ENCODE measurements around the gene FAXDC2. TPM values are rescaled to one million over a fixed set of nuclear protein-coding genes. Genes with fewer than 3 reads are reported as not detected.

The FAXDC2 gene
- total RNA-seq, 2 donors from 2014 or later = 2.3 to 6.2 TPM

DNA sequence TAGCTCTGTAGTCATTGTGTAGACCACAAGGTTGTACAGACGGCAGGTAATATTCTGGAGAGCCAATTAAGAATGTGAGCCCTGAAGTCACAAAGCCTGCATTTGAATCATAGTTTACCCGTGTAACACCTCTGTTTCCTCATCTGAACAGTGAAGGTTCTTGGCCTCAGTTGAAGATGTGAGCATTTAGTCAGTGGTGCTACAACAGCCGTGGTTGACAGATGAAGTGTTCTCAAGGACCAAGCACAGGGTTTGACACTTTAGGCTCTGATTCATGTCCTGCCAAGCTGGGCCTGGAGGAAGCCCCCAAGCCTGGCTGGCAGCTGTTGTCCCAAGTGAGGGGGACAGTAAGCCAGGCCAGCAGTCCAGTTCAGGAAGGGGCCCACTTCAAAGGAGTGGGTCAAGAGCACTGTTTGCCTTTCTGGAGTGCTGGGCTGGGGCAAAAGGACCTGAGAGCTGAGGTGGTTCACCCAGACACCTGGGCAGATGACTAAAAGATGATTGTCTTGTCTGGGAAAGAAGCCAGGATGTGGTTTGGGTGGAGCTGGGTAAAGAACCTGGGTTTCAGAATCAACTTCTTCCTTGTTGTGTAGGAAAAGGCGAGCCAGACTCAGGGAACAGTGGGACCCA lies 20.7 kb downstream of the FAXDC2 start:
- Histone ChIP-seq H3K4me3 (ENCODE audit: low read length) (no peak overlapping the region), H3K27me3 (ENCODE audit: control insufficient read depth, insufficient read depth, low read length, poor library complexity, severe bottlenecking) (no peaks in the 10 kb centered on the region), H3K27ac (ENCODE audit: low read depth, low read length) (no peak overlapping the region), H3K36me3 (ENCODE audit: control insufficient read depth, insufficient read depth, low read length) (peaks cover 21% of the 10 kb centered on the region), H3K9me3 (ENCODE audit: control insufficient read depth, low read length) (no peaks in the 10 kb centered on the region), H3K4me1 (ENCODE audit: control insufficient read depth, insufficient read depth, low read length) (peaks cover 17% of the 10 kb centered on the region), H3K9ac (ENCODE audit: extremely low read depth, low read length, poor library complexity, severe bottlenecking) (no peak overlapping the region)
- no peak for DNase-seq
- no peak overlapping the region for H3K4me3 Mint-ChIP-seq
- H3K9me3 Mint-ChIP-seq = no peaks in the 10 kb centered on the region
- peaks cover 35% of the 10 kb centered on the region for H3K36me3 Mint-ChIP-seq (ENCODE audit: low read depth)
- TF ChIP-seq CTCF (conservative IDR thresholded peaks at IDR 0.05) = no peak
- no peak overlapping the region for H3K27ac Mint-ChIP-seq
- peaks cover 12% of the 10 kb centered on the region for H3K4me1 Mint-ChIP-seq
- 94 to 95% methylated on average over 4 of the region's 4 CpGs for WGBS, 2 experiments (ENCODE audit: insufficient coverage in 1 of 2, insufficient read length in 1 of 2)
- H3K27me3 Mint-ChIP-seq (ENCODE audit: insufficient read depth) = no peaks in the 10 kb centered on the region

GRCh38 chr5:154829181-154829588 lies 21.2 kb downstream of the FAXDC2 start:
- H3K4me3 ChIP-seq (ENCODE audit: low read length) = no peak overlapping the region
- no peak overlapping the region for H3K27ac ChIP-seq (ENCODE audit: low read depth, low read length)
- Mint-ChIP-seq H3K36me3 (ENCODE audit: low read depth) (peaks cover 40% of the 10 kb centered on the region), H3K27me3 (ENCODE audit: insufficient read depth) (no peaks in the 10 kb centered on the region), H3K27ac (no peak overlapping the region), H3K4me1 (peaks cover 7% of the 10 kb centered on the region), H3K4me3 (no peak overlapping the region), H3K9me3 (no peaks in the 10 kb centered on the region)
- no peaks in the 10 kb centered on the region for H3K27me3 ChIP-seq (ENCODE audit: control insufficient read depth, insufficient read depth, low read length, poor library complexity, severe bottlenecking)
- no peak overlapping the region for H3K9ac ChIP-seq (ENCODE audit: extremely low read depth, low read length, poor library complexity, severe bottlenecking)
- 75 to 89% methylated on average over 2 of the region's 2 CpGs for WGBS, 2 experiments (ENCODE audit: insufficient coverage in 1 of 2, insufficient read length in 1 of 2)
- peaks cover 26% of the 10 kb centered on the region for H3K36me3 ChIP-seq (ENCODE audit: control insufficient read depth, insufficient read depth, low read length)
- no peak for TF ChIP-seq CTCF (conservative IDR thresholded peaks at IDR 0.05)
- H3K4me1 ChIP-seq (ENCODE audit: control insufficient read depth, insufficient read depth, low read length) = peaks cover 12% of the 10 kb centered on the region
- DNase-seq = peak; percentile 80
- no peaks in the 10 kb centered on the region for H3K9me3 ChIP-seq (ENCODE audit: control insufficient read depth, low read length)

- H3K9me3 Mint-ChIP-seq = no peaks in the 10 kb centered on the region
- no peak for DNase-seq
- 98 to 100% methylated on average over 2 of the region's 2 CpGs for WGBS, 2 experiments (ENCODE audit: insufficient coverage in 1 of 2, insufficient read length in 1 of 2)
- H3K4me3 Mint-ChIP-seq = no peak overlapping the region
- H3K4me1 ChIP-seq (ENCODE audit: control insufficient read depth, insufficient read depth, low read length) = peaks cover 5% of the 10 kb centered on the region
- H3K36me3 ChIP-seq (ENCODE audit: control insufficient read depth, insufficient read depth, low read length) = peaks cover 45% of the 10 kb centered on the region
- H3K36me3 Mint-ChIP-seq (ENCODE audit: low read depth) = peaks cover 42% of the 10 kb centered on the region
- no peak overlapping the region for H3K27ac ChIP-seq (ENCODE audit: low read depth, low read length)
- H3K27ac Mint-ChIP-seq = no peak overlapping the region
- no peaks in the 10 kb centered on the region for H3K27me3 Mint-ChIP-seq (ENCODE audit: insufficient read depth)
- peaks cover 7% of the 10 kb centered on the region for H3K4me1 Mint-ChIP-seq
- H3K9me3 ChIP-seq (ENCODE audit: control insufficient read depth, low read length) = no peaks in the 10 kb centered on the region
- no peak for TF ChIP-seq CTCF (conservative IDR thresholded peaks at IDR 0.05)
- no peak overlapping the region for H3K9ac ChIP-seq (ENCODE audit: extremely low read depth, low read length, poor library complexity, severe bottlenecking)
- no peaks in the 10 kb centered on the region for H3K27me3 ChIP-seq (ENCODE audit: control insufficient read depth, insufficient read depth, low read length, poor library complexity, severe bottlenecking)
- H3K4me3 ChIP-seq (ENCODE audit: low read length) = no peak overlapping the region
These were observed 26.3 kb downstream of the FAXDC2 start for GRCh38 chr5:154824070-154824469.

Measured in endodermal cell (in vitro differentiated cells).